CD4-positive, alpha-beta T cell treated with Interleukin-6 at 100 ng/mL for 8 hours (primary cell): Measurements from ENCODE around the gene RGR.
"Not testable (repeated sequence)": the region's sequence is repeated elsewhere in the genome, so short reads cannot be mapped to it uniquely, and the experiment has no call there.

Experiments used
- DNase-seq: peaks from one replicate; pipeline ENCODE4 v3.0.0-alpha.2; 2020; ENCODE audit warnings: mixed read lengths, low spot score

RGR gene

GRCh38 chr10:84258034-84258695 is 13.3 kb downstream of the RGR start:
- no peak for DNase-seq

- DNase-seq, result no peak
Measured at GRCh38 chr10:84261236-84261915, 16.5 kb downstream of the RGR start.

GRCh38 chr10:84262190-84262956 is 17.5 kb downstream of the RGR start:
- no peak for DNase-seq

- DNase-seq, result no peak
Measured at GRCh38 chr10:84263716-84264115, 18.9 kb downstream of the RGR start.

GRCh38 chr10:84264611-84265141 is 19.8 kb downstream of the RGR start:
- peak; percentile 62 for DNase-seq

GRCh38 chr10:84265418-84265817 is 20.6 kb downstream of the RGR start:
- DNase-seq, result no peak

GRCh38 chr10:84267503-84268126 is 22.8 kb downstream of the RGR start:
- DNase-seq, result peak; percentile 43

GRCh38 chr10:84269162-84269561 is 24.3 kb downstream of the RGR start:
- no peak for DNase-seq

- no peak for DNase-seq
Measured at GRCh38 chr10:84269773-84270172, 24.9 kb downstream of the RGR start.

GRCh38 chr10:84270708-84271107 is 25.9 kb downstream of the RGR start:
- DNase-seq, result no peak

- not testable (repeated sequence) for DNase-seq
Measured at GRCh38 chr10:84279876-84280475, 35.1 kb downstream of the RGR start.

- no peak for DNase-seq
Measured at GRCh38 chr10:84286695-84287094, 41.8 kb downstream of the RGR start.

- no peak for DNase-seq
Measured at GRCh38 chr10:84288151-84288550, 43.3 kb downstream of the RGR start.

GRCh38 chr10:84289521-84290200 is 44.8 kb downstream of the RGR start:
- DNase-seq, result no peak

GRCh38 chr10:84290235-84290634 is 45.4 kb downstream of the RGR start:
- DNase-seq, result no peak

- DNase-seq, result no peak
Measured at GRCh38 chr10:84291384-84291783, 46.5 kb downstream of the RGR start.

- no peak for DNase-seq
Measured at GRCh38 chr10:84292502-84292901, 47.6 kb downstream of the RGR start.

- no peak for DNase-seq
Measured at GRCh38 chr10:84293171-84293570, 48.3 kb downstream of the RGR start.

GRCh38 chr10:84293574-84294016 is 48.7 kb downstream of the RGR start:
- DNase-seq, result no peak

GRCh38 chr10:84294766-84295447 is 50.1 kb downstream of the RGR start:
- no peak for DNase-seq
